ENCODE measurements around the gene FAM120B.

DNA sequence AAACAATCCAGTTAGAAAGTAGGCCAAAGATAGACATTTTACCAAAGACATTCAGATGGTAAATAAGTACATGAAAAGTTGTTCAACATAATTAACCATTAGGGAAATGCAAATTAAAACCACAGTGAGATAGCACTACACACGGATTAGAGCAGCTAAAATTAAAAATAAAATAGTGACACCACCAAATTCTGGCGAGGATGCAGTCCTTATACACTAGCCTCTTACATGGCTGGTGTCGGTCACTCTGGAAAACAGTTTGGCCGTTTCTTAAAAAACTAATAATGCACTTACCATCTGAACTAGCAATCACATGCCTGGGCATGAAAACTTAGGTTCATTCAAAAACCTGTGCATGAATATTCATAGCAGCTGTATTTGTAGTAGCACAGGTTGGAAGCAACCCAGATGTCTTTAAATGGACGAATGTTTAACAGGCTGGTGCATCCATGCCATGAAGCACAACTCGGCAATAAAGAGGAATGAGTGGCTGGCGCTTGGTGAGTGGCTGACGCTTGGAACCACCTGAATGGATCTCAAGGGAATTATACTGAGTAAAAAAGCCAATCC, 77.0 kb downstream of the FAM120B start:
- TF ChIP-seq, protein P1, sequence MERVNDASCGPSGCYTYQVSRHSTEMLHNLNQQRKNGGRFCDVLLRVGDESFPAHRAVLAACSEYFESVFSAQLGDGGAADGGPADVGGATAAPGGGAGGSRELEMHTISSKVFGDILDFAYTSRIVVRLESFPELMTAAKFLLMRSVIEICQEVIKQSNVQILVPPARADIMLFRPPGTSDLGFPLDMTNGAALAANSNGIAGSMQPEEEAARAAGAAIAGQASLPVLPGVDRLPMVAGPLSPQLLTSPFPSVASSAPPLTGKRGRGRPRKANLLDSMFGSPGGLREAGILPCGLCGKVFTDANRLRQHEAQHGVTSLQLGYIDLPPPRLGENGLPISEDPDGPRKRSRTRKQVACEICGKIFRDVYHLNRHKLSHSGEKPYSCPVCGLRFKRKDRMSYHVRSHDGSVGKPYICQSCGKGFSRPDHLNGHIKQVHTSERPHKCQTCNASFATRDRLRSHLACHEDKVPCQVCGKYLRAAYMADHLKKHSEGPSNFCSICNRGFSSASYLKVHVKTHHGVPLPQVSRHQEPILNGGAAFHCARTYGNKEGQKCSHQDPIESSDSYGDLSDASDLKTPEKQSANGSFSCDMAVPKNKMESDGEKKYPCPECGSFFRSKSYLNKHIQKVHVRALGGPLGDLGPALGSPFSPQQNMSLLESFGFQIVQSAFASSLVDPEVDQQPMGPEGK (CRISPR knock-in tag; IDR thresholded peaks at IDR 0.05; ENCODE audit: borderline replicate concordance), result no peak
- no peak for TF ChIP-seq OSR1 (CRISPR knock-in tag; IDR thresholded peaks at IDR 0.05)
- no peak for TF ChIP-seq GLIS3 (CRISPR knock-in tag; IDR thresholded peaks at IDR 0.05)
- TF ChIP-seq, protein P2, sequence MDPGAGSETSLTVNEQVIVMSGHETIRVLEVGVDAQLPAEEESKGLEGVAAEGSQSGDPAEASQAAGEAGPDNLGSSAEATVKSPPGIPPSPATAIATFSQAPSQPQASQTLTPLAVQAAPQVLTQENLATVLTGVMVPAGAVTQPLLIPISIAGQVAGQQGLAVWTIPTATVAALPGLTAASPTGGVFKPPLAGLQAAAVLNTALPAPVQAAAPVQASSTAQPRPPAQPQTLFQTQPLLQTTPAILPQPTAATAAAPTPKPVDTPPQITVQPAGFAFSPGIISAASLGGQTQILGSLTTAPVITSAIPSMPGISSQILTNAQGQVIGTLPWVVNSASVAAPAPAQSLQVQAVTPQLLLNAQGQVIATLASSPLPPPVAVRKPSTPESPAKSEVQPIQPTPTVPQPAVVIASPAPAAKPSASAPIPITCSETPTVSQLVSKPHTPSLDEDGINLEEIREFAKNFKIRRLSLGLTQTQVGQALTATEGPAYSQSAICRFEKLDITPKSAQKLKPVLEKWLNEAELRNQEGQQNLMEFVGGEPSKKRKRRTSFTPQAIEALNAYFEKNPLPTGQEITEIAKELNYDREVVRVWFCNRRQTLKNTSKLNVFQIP (CRISPR knock-in tag; IDR thresholded peaks at IDR 0.05; ENCODE audit: borderline replicate concordance, low read depth), result no peak
- no peak for TF ChIP-seq TOX (CRISPR knock-in tag; IDR thresholded peaks at IDR 0.05; ENCODE audit: borderline replicate concordance)
- TF ChIP-seq RARB (CRISPR knock-in tag; IDR thresholded peaks at IDR 0.05), result no peak
- TF ChIP-seq, protein P3, sequence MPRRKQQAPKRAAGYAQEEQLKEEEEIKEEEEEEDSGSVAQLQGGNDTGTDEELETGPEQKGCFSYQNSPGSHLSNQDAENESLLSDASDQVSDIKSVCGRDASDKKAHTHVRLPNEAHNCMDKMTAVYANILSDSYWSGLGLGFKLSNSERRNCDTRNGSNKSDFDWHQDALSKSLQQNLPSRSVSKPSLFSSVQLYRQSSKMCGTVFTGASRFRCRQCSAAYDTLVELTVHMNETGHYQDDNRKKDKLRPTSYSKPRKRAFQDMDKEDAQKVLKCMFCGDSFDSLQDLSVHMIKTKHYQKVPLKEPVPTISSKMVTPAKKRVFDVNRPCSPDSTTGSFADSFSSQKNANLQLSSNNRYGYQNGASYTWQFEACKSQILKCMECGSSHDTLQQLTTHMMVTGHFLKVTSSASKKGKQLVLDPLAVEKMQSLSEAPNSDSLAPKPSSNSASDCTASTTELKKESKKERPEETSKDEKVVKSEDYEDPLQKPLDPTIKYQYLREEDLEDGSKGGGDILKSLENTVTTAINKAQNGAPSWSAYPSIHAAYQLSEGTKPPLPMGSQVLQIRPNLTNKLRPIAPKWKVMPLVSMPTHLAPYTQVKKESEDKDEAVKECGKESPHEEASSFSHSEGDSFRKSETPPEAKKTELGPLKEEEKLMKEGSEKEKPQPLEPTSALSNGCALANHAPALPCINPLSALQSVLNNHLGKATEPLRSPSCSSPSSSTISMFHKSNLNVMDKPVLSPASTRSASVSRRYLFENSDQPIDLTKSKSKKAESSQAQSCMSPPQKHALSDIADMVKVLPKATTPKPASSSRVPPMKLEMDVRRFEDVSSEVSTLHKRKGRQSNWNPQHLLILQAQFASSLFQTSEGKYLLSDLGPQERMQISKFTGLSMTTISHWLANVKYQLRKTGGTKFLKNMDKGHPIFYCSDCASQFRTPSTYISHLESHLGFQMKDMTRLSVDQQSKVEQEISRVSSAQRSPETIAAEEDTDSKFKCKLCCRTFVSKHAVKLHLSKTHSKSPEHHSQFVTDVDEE (CRISPR knock-in tag; IDR thresholded peaks at IDR 0.05), result no peak
- TF ChIP-seq, protein P4, sequence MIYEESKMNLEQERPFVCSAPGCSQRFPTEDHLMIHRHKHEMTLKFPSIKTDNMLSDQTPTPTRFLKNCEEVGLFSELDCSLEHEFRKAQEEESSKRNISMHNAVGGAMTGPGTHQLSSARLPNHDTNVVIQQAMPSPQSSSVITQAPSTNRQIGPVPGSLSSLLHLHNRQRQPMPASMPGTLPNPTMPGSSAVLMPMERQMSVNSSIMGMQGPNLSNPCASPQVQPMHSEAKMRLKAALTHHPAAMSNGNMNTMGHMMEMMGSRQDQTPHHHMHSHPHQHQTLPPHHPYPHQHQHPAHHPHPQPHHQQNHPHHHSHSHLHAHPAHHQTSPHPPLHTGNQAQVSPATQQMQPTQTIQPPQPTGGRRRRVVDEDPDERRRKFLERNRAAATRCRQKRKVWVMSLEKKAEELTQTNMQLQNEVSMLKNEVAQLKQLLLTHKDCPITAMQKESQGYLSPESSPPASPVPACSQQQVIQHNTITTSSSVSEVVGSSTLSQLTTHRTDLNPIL (CRISPR knock-in tag; IDR thresholded peaks at IDR 0.05; ENCODE audit: low read depth), result no peak
- no peak for TF ChIP-seq ZFP30 (CRISPR knock-in tag; IDR thresholded peaks at IDR 0.05)
